DND-41 (cell line): Measurements from ENCODE around the gene NAT9.

Source experiments
- ATAC-seq: fragments of 200-7000 bp; cut with Tn5 transposase; 3 replicates; pipeline ENCODE4 v1.9.1; 2021; ENCODE audit warnings: low read depth; ENCODE audit not compliant: insufficient read depth
- DNase-seq: peaks from one replicate; pipeline ENCODE4 v3.0.0-alpha.2; 2020
- H2AFZ ChIP-seq: 2 replicates; pipeline ENCODE4 v1.6.0; 2012; ENCODE audit warnings: low read depth, low read length
- H3K27ac ChIP-seq: 2 replicates; pipeline ENCODE4 v1.5.1; 2012; ENCODE audit warnings: low read length, inconsistent platforms
- H3K27me3 ChIP-seq: fragments of 200-600 bp; sonication (generic); 2 replicates; pipeline ENCODE4 v1.6.0; 2012; ENCODE audit warnings: low read length, mild to moderate bottlenecking, inconsistent platforms; ENCODE audit not compliant: insufficient read depth, poor library complexity
- H3K36me3 ChIP-seq: 2 replicates; pipeline ENCODE4 v1.5.1; 2012; ENCODE audit warnings: low read length, inconsistent platforms; ENCODE audit not compliant: insufficient read depth
- H3K4me1 ChIP-seq: 2 replicates; pipeline ENCODE4 v1.5.1; 2012; ENCODE audit warnings: mild to moderate bottlenecking, low read length; ENCODE audit not compliant: insufficient read depth
- H3K4me2 ChIP-seq: 2 replicates; pipeline ENCODE4 v1.6.0; 2012; ENCODE audit warnings: mild to moderate bottlenecking, moderate library complexity, low read length, inconsistent platforms; ENCODE audit not compliant: insufficient read depth
- H3K4me3 ChIP-seq, 2 experiments: fragments of 200-600 bp in 1 of 2; shearing (Covaris generic) in 1 of 2; 2 replicates each; pipeline ENCODE4 v1.5.1; 2012 to 2016; ENCODE audit warnings: inconsistent platforms in 2 of 2, low read length in 2 of 2, mild to moderate bottlenecking in 2 of 2, low read depth in 1 of 2, moderate library complexity in 1 of 2
- H3K79me2 ChIP-seq: 2 replicates; pipeline ENCODE4 v1.6.0; 2012; ENCODE audit warnings: low read length, inconsistent platforms; ENCODE audit not compliant: insufficient read depth
- H3K9ac ChIP-seq: 2 replicates; pipeline ENCODE4 v1.6.0; 2012; ENCODE audit warnings: low read depth, mild to moderate bottlenecking, inconsistent platforms, low read length, moderate library complexity
- H3K9me3 ChIP-seq: 2 replicates; pipeline ENCODE4 v1.5.1; 2012; ENCODE audit warnings: low read length, moderate library complexity, mild to moderate bottlenecking, inconsistent platforms; ENCODE audit not compliant: insufficient read depth, severe bottlenecking
- H4K20me1 ChIP-seq: 2 replicates; pipeline ENCODE4 v1.6.0; 2012; ENCODE audit warnings: low read length; ENCODE audit not compliant: insufficient read depth
- CTCF ChIP-seq: IDR thresholded peaks from 2 replicates; pipeline ENCODE4 v1.5.1; 2012; ENCODE audit warnings: borderline replicate concordance, low read length, moderate library complexity, mild to moderate bottlenecking; ENCODE audit not compliant: poor library complexity, severe bottlenecking; ENCODE audit errors: extremely low read depth
- EZH2 ChIP-seq: IDR thresholded peaks from 3 replicates; pipeline ENCODE4 v1.6.1; 2012; ENCODE audit warnings: borderline replicate concordance, low read depth, mild to moderate bottlenecking, moderate library complexity, low read length, inconsistent platforms; ENCODE audit not compliant: severe bottlenecking

NAT9 gene

GRCh38 chr17:74822335-74822938 is 46.3 kb upstream of the NAT9 start:
- Histone ChIP-seq H3K9me3 (no peaks in the 10 kb centered on the region), H3K4me1 (no peaks in the 10 kb centered on the region), H3K4me2 (no peak overlapping the region), H3K79me2 (no peaks in the 10 kb centered on the region), H3K27me3 (no peaks in the 10 kb centered on the region), H4K20me1 (no peaks in the 10 kb centered on the region), H3K27ac (no peak overlapping the region), H3K36me3 (peaks cover 17% of the 10 kb centered on the region), H3K4me3 (no peak overlapping the region), H3K9ac (no peak overlapping the region), H2AFZ (no peak overlapping the region)
- DNase-seq = no peak
- no peak for ATAC-seq
- TF ChIP-seq EZH2 = no peak
- no peak for TF ChIP-seq CTCF

DNA sequence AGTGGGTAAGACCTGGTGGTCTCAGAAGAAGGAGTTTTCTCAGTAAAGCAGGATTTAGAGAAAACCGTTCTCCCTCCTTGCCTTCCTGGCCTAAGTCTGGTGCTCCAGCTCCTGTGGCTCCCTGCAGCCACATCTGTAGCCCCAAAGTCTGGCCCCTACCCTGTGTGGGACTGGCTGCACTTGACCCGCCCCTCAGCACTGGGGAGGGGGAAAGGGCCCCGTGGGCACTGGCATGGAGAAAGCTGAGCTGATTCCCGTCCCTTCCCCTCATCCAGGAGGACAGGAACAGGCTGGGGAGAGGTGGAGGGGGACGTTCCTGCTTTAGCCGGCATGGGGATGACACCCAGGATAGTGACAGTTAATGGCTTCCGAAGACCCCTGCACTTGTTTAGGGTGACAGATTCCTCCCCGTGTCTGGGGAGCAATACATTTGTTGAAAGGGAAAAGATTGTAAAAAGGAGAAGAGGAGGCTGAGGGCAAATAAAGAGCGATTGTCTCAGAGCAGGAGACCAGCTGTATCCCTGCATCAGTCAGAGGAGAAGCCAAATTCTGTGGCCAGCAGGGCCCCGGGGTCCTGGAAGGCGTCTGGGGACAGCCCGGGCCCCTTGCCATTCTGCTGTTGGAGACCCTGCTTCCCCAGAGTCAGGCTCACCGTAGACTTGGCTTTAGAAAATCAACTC is 45.6 kb upstream of the NAT9 start:
- Histone ChIP-seq H3K27ac (no peak overlapping the region), H4K20me1 (no peaks in the 10 kb centered on the region), H3K27me3 (no peaks in the 10 kb centered on the region), H3K79me2 (no peaks in the 10 kb centered on the region), H2AFZ (no peak overlapping the region), H3K9me3 (no peaks in the 10 kb centered on the region), H3K4me1 (no peaks in the 10 kb centered on the region), H3K36me3 (peaks cover 17% of the 10 kb centered on the region), H3K9ac (no peak overlapping the region), H3K4me2 (no peak overlapping the region), H3K4me3 (no peak overlapping the region)
- DNase-seq (no peak), ATAC-seq (no peak)
- no peak for TF ChIP-seq CTCF
- TF ChIP-seq EZH2 = no peak

DNA sequence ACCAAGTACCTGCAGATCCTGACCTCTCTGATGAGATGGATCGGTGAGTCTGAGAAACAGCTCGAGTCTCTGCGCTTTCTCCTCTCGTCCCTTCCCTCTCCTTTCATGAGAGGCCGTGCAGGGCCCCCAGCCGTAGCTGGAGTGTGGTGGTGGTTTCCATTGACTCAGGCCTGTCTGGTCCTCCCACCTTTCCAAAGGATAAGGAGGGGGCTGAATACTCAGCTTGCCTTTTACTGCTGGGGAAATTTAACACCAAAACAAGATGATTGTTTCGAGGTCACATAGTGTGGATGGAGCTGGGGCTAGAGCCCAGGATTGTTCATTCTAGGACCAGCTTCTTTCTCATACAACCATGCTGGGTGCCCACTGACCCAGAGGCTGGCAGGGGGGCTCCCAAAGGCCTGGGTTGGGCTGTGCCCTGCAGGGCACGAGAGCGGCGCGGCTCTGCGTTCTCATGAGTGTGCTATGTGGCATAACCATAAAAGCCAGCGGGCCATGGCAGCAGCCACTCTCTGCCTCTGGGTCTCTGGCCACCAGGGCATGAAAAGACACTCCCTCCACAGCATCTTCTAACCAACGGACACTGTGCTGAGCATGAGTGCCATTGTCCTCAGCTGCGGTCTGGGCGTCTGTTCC is 43.8 kb upstream of the NAT9 start:
- no peaks in the 10 kb centered on the region for H3K27me3 ChIP-seq
- no peak overlapping the region for H3K4me2 ChIP-seq
- peaks cover 14% of the 10 kb centered on the region for H3K36me3 ChIP-seq
- no peak for TF ChIP-seq EZH2
- no peak for TF ChIP-seq CTCF
- no peak for DNase-seq
- H4K20me1 ChIP-seq = no peaks in the 10 kb centered on the region
- no peak overlapping the region for H2AFZ ChIP-seq
- H3K9ac ChIP-seq = no peak overlapping the region
- no peak for ATAC-seq
- H3K9me3 ChIP-seq = no peaks in the 10 kb centered on the region
- no peaks in the 10 kb centered on the region for H3K79me2 ChIP-seq
- H3K4me1 ChIP-seq = no peaks in the 10 kb centered on the region
- H3K27ac ChIP-seq = no peak overlapping the region
- H3K4me3 ChIP-seq = no peak overlapping the region
